Measurements from ENCODE around the gene PRDM10. TPM values are rescaled to one million over a fixed set of nuclear protein-coding genes. Genes with fewer than 3 reads are reported as not detected.

The PRDM10 gene
- total and polyA plus RNA-seq, 7 experiments from 2014 or later = 2.5 to 16.3 (median 13.4) TPM

- ChIA-PET POLR2A (interaction anchor here (0.7 to 4.9 kb wide), 21 partner anchors 9 to 915 kb away, joined by 3 to 55 read pairs (median 5); partner anchors contain the start of genes APLP2, NFRKB, SNX19 and TMEM45B), CTCF (interaction anchor here (1.2 to 1.6 kb wide), 3 partner anchors 9 to 131 kb away, joined by 3 to 5 read pairs (median 5); no protein-coding TSS in a partner anchor)
- ATAC-seq = peak; percentile 33
- peak in 7 of 9 donors; percentile 22 to 55 (median 48) for DNase-seq
- intact Hi-C loops (cut with micrococcal nuclease) = loop anchor here (1.0 to 10.0 kb wide), 14 partner anchors 9 to 1474 kb away; partner anchors contain the start of genes NFRKB (in 2 of the 2), ZBTB44 (in 2 of the 2), APLP2 (in 1 of the 2) and SNX19 (in 1 of the 2)
- peaks cover 24 to 56% (median 53%) of the 10 kb centered on the region in 7 donors for H3K4me1 Mint-ChIP-seq
- Histone ChIP-seq H3K4me3 (ENCODE audit: low read length) (peak overlapping the region; percentile 76), H3K9me3 (ENCODE audit: control insufficient read depth in 2 of 3, low read length in 3 of 3) (no peaks in the 10 kb centered on the region), H3K4me1 (ENCODE audit: control insufficient read depth in 2 of 2, insufficient read depth in 2 of 2, low read length in 2 of 2) (peaks cover 16 to 22% of the 10 kb centered on the region in 2 donors), H3K27ac (ENCODE audit: low read depth, low read length) (peak overlapping the region; percentile 98), H3K36me3 (ENCODE audit: control insufficient read depth in 2 of 3, insufficient read depth in 3 of 3, low read length in 3 of 3) (peaks cover 0 to 3% (median 0%) of the 10 kb centered on the region in 3 experiments), H3K27me3 (ENCODE audit: control insufficient read depth in 2 of 2, insufficient read depth in 2 of 2, low read length in 2 of 2) (no peaks in the 10 kb centered on the region)
- H3K27ac Mint-ChIP-seq = peak overlapping the region; percentile 88 to 100 (median 97)
- H3K9me3 Mint-ChIP-seq = peaks cover 0 to 3% (median 0%) of the 10 kb centered on the region in 11 donors
- H3K36me3 Mint-ChIP-seq = peaks cover 0 to 14% (median 6%) of the 10 kb centered on the region in 5 donors
- peaks cover 0 to 1% (median 0%) of the 10 kb centered on the region in 5 donors for H3K27me3 Mint-ChIP-seq
- H3K4me3 Mint-ChIP-seq = peak overlapping the region; percentile 89 to 99 (median 94)
Measured at GRCh38 chr11:130001461-130002351, 929 bp downstream of the PRDM10 start.

GRCh38 chr11:130000552-130001176 lies 2.0 kb downstream of the PRDM10 start:
- H3K27me3 ChIP-seq (ENCODE audit: control insufficient read depth in 2 of 2, insufficient read depth in 2 of 2, low read length in 2 of 2) = no peaks in the 10 kb centered on the region
- POLR2A ChIA-PET = interaction anchor here (0.9 to 4.9 kb wide), 6 partner anchors 8 to 196 kb away, joined by 3 to 55 read pairs (median 4); partner anchors contain the start of gene APLP2
- peaks cover 25 to 61% (median 58%) of the 10 kb centered on the region in 7 donors for H3K4me1 Mint-ChIP-seq

GRCh38 chr11:129999407-129999806 lies 3.2 kb downstream of the PRDM10 start:
- Mint-ChIP-seq H3K27ac (peak overlapping the region in 1 of 9 donors; percentile 0), H3K4me1 (peaks cover 27 to 60% (median 54%) of the 10 kb centered on the region in 7 donors), H3K9me3 (peaks cover 0 to 3% (median 0%) of the 10 kb centered on the region in 11 donors), H3K36me3 (peaks cover 0 to 14% (median 9%) of the 10 kb centered on the region in 5 donors), H3K4me3 (peak overlapping the region in 1 of 10 donors; percentile 26), H3K27me3 (no peaks in the 10 kb centered on the region)
- no peaks in the 10 kb centered on the region for H3K9me3 ChIP-seq (ENCODE audit: control insufficient read depth in 2 of 3, low read length in 3 of 3)
- H3K36me3 ChIP-seq (ENCODE audit: control insufficient read depth in 2 of 3, insufficient read depth in 3 of 3, low read length in 3 of 3) = peaks cover 0 to 3% (median 0%) of the 10 kb centered on the region in 3 experiments
- no peak overlapping the region for H3K27ac ChIP-seq (ENCODE audit: low read depth, low read length)
- no peak overlapping the region for H3K4me3 ChIP-seq (ENCODE audit: low read length)
- ATAC-seq (no peak), DNase-seq (no peak)
- peaks cover 16 to 18% of the 10 kb centered on the region in 2 donors for H3K4me1 ChIP-seq (ENCODE audit: control insufficient read depth in 2 of 2, insufficient read depth in 2 of 2, low read length in 2 of 2)
- intact Hi-C loops (cut with micrococcal nuclease) = no loop called here
- ChIA-PET CTCF (no interaction called here), POLR2A (interaction anchor here (0.7 kb wide), 1 partner anchor 132 kb away, joined by 3 read pairs; no protein-coding TSS in a partner anchor)
- H3K27me3 ChIP-seq (ENCODE audit: control insufficient read depth in 2 of 2, insufficient read depth in 2 of 2, low read length in 2 of 2) = no peaks in the 10 kb centered on the region

More at GRCh38 chr11:130000552-130001176, 2.0 kb downstream of the PRDM10 start:
- DNase-seq = no peak
- no peak for ATAC-seq
- peaks cover 0 to 3% (median 0%) of the 10 kb centered on the region in 11 donors for H3K9me3 Mint-ChIP-seq
- H3K4me3 Mint-ChIP-seq = peak overlapping the region; percentile 86 to 97 (median 92)
- peak overlapping the region in 8 of 9 donors; percentile 8 to 97 (median 94) for H3K27ac Mint-ChIP-seq
- Histone ChIP-seq H3K9me3 (ENCODE audit: control insufficient read depth in 2 of 3, low read length in 3 of 3) (no peaks in the 10 kb centered on the region), H3K4me3 (ENCODE audit: low read length) (no peak overlapping the region), H3K36me3 (ENCODE audit: control insufficient read depth in 2 of 3, insufficient read depth in 3 of 3, low read length in 3 of 3) (peaks cover 0 to 3% (median 0%) of the 10 kb centered on the region in 3 experiments), H3K4me1 (ENCODE audit: control insufficient read depth in 2 of 2, insufficient read depth in 2 of 2, low read length in 2 of 2) (peaks cover 16 to 22% of the 10 kb centered on the region in 2 donors), H3K27ac (ENCODE audit: low read depth, low read length) (peak overlapping the region; percentile 98)
- H3K27me3 Mint-ChIP-seq = no peaks in the 10 kb centered on the region
- CTCF ChIA-PET = no interaction called here
- H3K36me3 Mint-ChIP-seq = peaks cover 0 to 16% (median 9%) of the 10 kb centered on the region in 5 donors
- intact Hi-C loops (cut with micrococcal nuclease) = loop anchor here (5.0 to 10.0 kb wide), 5 partner anchors 188 to 1473 kb away; no protein-coding TSS in a partner anchor

- H3K36me3 Mint-ChIP-seq = peaks cover 0 to 14% (median 9%) of the 10 kb centered on the region in 5 donors
- peaks cover 24 to 58% (median 49%) of the 10 kb centered on the region in 7 donors for H3K4me1 Mint-ChIP-seq
- peaks cover 0 to 3% (median 0%) of the 10 kb centered on the region in 11 donors for H3K9me3 Mint-ChIP-seq
- H3K9me3 ChIP-seq (ENCODE audit: control insufficient read depth in 2 of 3, low read length in 3 of 3) = no peaks in the 10 kb centered on the region
- H3K4me3 ChIP-seq (ENCODE audit: low read length) = no peak overlapping the region
- DNase-seq = no peak
- H3K4me1 ChIP-seq (ENCODE audit: control insufficient read depth in 2 of 2, insufficient read depth in 2 of 2, low read length in 2 of 2) = peaks cover 14% of the 10 kb centered on the region in 2 donors
- no peak for ATAC-seq
- H3K27ac ChIP-seq (ENCODE audit: low read depth, low read length) = no peak overlapping the region
- peaks cover 0 to 3% (median 0%) of the 10 kb centered on the region in 3 experiments for H3K36me3 ChIP-seq (ENCODE audit: control insufficient read depth in 2 of 3, insufficient read depth in 3 of 3, low read length in 3 of 3)
- ChIA-PET CTCF (no interaction called here), POLR2A (interaction anchor here (0.7 kb wide), 1 partner anchor 132 kb away, joined by 3 read pairs; no protein-coding TSS in a partner anchor)
- no peak overlapping the region for H3K4me3 Mint-ChIP-seq
- H3K27ac Mint-ChIP-seq = no peak overlapping the region
- intact Hi-C loops (cut with micrococcal nuclease) = no loop called here
- H3K27me3 ChIP-seq (ENCODE audit: control insufficient read depth in 2 of 2, insufficient read depth in 2 of 2, low read length in 2 of 2) = no peaks in the 10 kb centered on the region
- H3K27me3 Mint-ChIP-seq = no peaks in the 10 kb centered on the region
Measured at GRCh38 chr11:129998905-129999304, 3.7 kb downstream of the PRDM10 start.

GRCh38 chr11:129998107-129998506 lies 4.5 kb downstream of the PRDM10 start:
- ATAC-seq (no peak), DNase-seq (no peak)
- no peak overlapping the region for H3K4me3 Mint-ChIP-seq
- no peak overlapping the region for H3K27ac ChIP-seq (ENCODE audit: low read depth, low read length)
- peaks cover 0 to 10% (median 9%) of the 10 kb centered on the region in 5 donors for H3K36me3 Mint-ChIP-seq
- H3K9me3 Mint-ChIP-seq = peaks cover 0 to 3% (median 0%) of the 10 kb centered on the region in 11 donors
- no peak overlapping the region for H3K4me3 ChIP-seq (ENCODE audit: low read length)
- ChIA-PET POLR2A (interaction anchor here (1.2 kb wide), 1 partner anchor 136 kb away, joined by 4 read pairs; no protein-coding TSS in a partner anchor), CTCF (interaction anchor here (1.1 to 1.6 kb wide), 2 partner anchors 73 to 135 kb away, joined by 3 to 6 read pairs; no protein-coding TSS in a partner anchor)
- intact Hi-C loops (cut with micrococcal nuclease) = no loop called here
- no peaks in the 10 kb centered on the region for H3K27me3 ChIP-seq (ENCODE audit: control insufficient read depth in 2 of 2, insufficient read depth in 2 of 2, low read length in 2 of 2)
- H3K4me1 ChIP-seq (ENCODE audit: control insufficient read depth in 2 of 2, insufficient read depth in 2 of 2, low read length in 2 of 2) = peaks cover 11 to 12% of the 10 kb centered on the region in 2 donors
- H3K36me3 ChIP-seq (ENCODE audit: control insufficient read depth in 2 of 3, insufficient read depth in 3 of 3, low read length in 3 of 3) = peaks cover 0 to 3% (median 0%) of the 10 kb centered on the region in 3 experiments
- H3K27ac Mint-ChIP-seq = no peak overlapping the region
- no peaks in the 10 kb centered on the region for H3K27me3 Mint-ChIP-seq
- H3K4me1 Mint-ChIP-seq = peaks cover 19 to 53% (median 43%) of the 10 kb centered on the region in 7 donors
- no peaks in the 10 kb centered on the region for H3K9me3 ChIP-seq (ENCODE audit: control insufficient read depth in 2 of 3, low read length in 3 of 3)

Measured in naive thymus-derived CD4-positive, alpha-beta T cell (primary cell).